ENCODE data around the gene GPC6.

DNA sequence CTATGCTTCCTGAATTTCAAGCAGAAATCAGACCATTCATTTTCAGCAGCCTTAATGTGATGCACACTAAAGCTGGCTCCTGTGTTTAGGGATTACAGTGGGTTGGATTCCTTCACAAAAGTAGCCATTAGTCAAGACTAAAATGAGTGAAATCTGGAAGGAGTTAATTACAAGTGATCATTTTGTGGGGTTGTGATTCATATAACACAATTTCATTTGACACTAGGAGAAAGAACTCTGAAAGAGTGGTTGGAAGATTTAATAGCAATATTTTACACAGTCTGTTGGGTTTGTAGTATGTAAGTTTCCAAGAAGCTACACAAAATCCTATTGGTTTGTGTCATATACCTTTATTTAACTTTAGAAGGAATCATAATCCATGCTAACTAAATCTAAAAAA is 1015.9 kb downstream of the GPC6 start:
- TF ChIP-seq SMC3 (conservative IDR thresholded peaks at IDR 0.05; ENCODE audit: poor library complexity) (no peak), EZH2 (IDR thresholded peaks at IDR 0.05; ENCODE audit: borderline replicate concordance, insufficient read depth, low read length, poor library complexity, severe bottlenecking) (no peak), POLR2AphosphoS5 (IDR thresholded peaks at IDR 0.05) (no peak), EP300 (conservative IDR thresholded peaks at IDR 0.05; ENCODE audit: poor library complexity, severe bottlenecking) (no peak), RAD21 (conservative IDR thresholded peaks at IDR 0.05) (no peak)
- TF ChIP-seq, protein P1, sequence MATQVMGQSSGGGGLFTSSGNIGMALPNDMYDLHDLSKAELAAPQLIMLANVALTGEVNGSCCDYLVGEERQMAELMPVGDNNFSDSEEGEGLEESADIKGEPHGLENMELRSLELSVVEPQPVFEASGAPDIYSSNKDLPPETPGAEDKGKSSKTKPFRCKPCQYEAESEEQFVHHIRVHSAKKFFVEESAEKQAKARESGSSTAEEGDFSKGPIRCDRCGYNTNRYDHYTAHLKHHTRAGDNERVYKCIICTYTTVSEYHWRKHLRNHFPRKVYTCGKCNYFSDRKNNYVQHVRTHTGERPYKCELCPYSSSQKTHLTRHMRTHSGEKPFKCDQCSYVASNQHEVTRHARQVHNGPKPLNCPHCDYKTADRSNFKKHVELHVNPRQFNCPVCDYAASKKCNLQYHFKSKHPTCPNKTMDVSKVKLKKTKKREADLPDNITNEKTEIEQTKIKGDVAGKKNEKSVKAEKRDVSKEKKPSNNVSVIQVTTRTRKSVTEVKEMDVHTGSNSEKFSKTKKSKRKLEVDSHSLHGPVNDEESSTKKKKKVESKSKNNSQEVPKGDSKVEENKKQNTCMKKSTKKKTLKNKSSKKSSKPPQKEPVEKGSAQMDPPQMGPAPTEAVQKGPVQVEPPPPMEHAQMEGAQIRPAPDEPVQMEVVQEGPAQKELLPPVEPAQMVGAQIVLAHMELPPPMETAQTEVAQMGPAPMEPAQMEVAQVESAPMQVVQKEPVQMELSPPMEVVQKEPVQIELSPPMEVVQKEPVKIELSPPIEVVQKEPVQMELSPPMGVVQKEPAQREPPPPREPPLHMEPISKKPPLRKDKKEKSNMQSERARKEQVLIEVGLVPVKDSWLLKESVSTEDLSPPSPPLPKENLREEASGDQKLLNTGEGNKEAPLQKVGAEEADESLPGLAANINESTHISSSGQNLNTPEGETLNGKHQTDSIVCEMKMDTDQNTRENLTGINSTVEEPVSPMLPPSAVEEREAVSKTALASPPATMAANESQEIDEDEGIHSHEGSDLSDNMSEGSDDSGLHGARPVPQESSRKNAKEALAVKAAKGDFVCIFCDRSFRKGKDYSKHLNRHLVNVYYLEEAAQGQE (IDR thresholded peaks at IDR 0.05; ENCODE audit: borderline replicate concordance) = no peak
- TF ChIP-seq, protein P2, sequence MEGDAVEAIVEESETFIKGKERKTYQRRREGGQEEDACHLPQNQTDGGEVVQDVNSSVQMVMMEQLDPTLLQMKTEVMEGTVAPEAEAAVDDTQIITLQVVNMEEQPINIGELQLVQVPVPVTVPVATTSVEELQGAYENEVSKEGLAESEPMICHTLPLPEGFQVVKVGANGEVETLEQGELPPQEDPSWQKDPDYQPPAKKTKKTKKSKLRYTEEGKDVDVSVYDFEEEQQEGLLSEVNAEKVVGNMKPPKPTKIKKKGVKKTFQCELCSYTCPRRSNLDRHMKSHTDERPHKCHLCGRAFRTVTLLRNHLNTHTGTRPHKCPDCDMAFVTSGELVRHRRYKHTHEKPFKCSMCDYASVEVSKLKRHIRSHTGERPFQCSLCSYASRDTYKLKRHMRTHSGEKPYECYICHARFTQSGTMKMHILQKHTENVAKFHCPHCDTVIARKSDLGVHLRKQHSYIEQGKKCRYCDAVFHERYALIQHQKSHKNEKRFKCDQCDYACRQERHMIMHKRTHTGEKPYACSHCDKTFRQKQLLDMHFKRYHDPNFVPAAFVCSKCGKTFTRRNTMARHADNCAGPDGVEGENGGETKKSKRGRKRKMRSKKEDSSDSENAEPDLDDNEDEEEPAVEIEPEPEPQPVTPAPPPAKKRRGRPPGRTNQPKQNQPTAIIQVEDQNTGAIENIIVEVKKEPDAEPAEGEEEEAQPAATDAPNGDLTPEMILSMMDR (IDR thresholded peaks at IDR 0.05; ENCODE audit: poor library complexity, severe bottlenecking) = no peak

All from neural cell (in vitro differentiated cells).